ENCODE measurements around the gene NTHL1. TPM values are rescaled to one million over a fixed set of nuclear protein-coding genes. Genes with fewer than 3 reads are reported as not detected.

NTHL1 gene
- total and polyA plus RNA-seq, 2 experiments from 2014 or later = 51.3 to 61.3 TPM

DNA sequence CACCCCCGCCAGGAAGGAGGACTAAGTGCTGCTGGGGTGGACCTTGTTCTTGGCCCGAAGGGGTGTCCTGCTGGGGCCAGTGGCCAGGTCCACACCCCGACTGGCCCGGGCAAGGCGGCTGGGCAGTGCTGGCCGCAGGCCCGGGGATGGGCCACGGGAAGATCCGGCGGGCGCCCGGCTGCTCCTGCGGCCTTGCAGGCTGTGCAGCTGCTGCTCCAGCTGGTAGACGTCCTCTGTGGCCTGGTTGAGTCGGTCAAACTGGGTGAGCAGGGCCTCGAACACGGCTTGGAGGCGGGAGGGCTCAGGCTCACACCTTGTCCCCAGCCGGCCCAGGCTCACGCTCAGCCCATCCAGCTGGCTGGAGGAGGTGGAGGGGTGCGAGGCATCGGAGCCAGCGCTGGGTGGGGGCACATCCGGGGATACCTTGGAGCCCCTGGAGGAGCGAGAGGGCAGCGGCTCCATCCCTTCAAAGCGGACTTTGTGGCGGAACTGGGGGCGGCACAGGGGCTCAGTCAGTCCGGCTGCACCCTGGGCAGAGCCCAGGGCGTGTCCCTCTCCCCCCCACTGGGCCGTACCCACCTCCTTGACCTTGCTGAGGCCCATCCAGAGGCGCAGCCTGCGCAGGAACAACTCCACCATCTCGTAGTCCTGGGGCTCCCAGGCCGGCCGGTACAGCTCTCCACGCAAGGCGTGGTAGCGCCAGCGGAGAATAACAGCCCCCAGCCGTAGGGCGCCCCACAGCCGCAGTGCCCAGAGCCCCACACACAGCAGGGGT, 42.3 kb upstream of the NTHL1 start:
- no peak overlapping the region for H3K4me3 ChIP-seq
- H3K36me3 ChIP-seq = peaks cover 8% of the 10 kb centered on the region
- H3K27me3 ChIP-seq = no peaks in the 10 kb centered on the region
- no peak for DNase-seq (ENCODE audit: low read depth in 1 of 2, low spot score in 1 of 2)
- H3K4me1 ChIP-seq (ENCODE audit: low read depth) = peaks cover 10% of the 10 kb centered on the region
- H3K9me3 ChIP-seq (ENCODE audit: low read depth) = no peaks in the 10 kb centered on the region
- TF ChIP-seq, protein P1, sequence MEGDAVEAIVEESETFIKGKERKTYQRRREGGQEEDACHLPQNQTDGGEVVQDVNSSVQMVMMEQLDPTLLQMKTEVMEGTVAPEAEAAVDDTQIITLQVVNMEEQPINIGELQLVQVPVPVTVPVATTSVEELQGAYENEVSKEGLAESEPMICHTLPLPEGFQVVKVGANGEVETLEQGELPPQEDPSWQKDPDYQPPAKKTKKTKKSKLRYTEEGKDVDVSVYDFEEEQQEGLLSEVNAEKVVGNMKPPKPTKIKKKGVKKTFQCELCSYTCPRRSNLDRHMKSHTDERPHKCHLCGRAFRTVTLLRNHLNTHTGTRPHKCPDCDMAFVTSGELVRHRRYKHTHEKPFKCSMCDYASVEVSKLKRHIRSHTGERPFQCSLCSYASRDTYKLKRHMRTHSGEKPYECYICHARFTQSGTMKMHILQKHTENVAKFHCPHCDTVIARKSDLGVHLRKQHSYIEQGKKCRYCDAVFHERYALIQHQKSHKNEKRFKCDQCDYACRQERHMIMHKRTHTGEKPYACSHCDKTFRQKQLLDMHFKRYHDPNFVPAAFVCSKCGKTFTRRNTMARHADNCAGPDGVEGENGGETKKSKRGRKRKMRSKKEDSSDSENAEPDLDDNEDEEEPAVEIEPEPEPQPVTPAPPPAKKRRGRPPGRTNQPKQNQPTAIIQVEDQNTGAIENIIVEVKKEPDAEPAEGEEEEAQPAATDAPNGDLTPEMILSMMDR (IDR thresholded peaks at IDR 0.05; ENCODE audit: low read depth, low read length) = no peak
- no peak overlapping the region for H3K27ac ChIP-seq

DNA sequence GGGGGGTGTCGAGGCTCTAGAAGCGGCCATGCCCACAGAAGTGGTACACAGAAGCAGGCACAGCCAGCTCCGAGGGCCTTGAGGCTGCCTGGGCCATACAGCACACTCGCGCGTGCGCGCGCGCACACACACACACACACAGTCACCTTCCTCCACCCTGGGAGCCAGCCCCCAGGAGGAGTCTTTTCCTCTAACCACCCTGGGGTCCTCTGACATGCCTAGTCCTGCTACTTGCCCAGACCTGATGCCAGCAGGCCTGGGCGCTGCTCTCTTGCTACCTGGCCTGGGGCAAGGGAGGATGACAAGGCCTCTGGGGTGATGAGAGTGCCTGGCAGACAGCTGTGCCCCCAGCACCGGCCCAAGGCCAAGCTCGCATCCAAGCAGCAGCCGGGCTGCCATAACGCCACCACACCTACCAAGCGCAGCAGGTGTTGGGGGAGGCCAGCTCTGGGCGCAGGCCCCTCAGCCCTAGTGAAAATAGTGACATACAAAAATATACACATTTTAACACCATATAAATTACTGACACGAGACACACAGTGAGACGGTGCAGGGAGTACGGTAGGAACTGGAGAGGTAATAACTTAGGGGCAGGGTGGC, 41.2 kb upstream of the NTHL1 start:
- H3K4me1 ChIP-seq (ENCODE audit: low read depth) = peaks cover 10% of the 10 kb centered on the region
- no peak overlapping the region for H3K27ac ChIP-seq
- H3K4me3 ChIP-seq = no peak overlapping the region
- no peaks in the 10 kb centered on the region for H3K27me3 ChIP-seq
- peaks cover 10% of the 10 kb centered on the region for H3K36me3 ChIP-seq
- no peaks in the 10 kb centered on the region for H3K9me3 ChIP-seq (ENCODE audit: low read depth)
- no peak for DNase-seq (ENCODE audit: low read depth in 1 of 2, low spot score in 1 of 2)
- TF ChIP-seq, protein P1 (IDR thresholded peaks at IDR 0.05; ENCODE audit: low read depth, low read length) = no peak

DNA sequence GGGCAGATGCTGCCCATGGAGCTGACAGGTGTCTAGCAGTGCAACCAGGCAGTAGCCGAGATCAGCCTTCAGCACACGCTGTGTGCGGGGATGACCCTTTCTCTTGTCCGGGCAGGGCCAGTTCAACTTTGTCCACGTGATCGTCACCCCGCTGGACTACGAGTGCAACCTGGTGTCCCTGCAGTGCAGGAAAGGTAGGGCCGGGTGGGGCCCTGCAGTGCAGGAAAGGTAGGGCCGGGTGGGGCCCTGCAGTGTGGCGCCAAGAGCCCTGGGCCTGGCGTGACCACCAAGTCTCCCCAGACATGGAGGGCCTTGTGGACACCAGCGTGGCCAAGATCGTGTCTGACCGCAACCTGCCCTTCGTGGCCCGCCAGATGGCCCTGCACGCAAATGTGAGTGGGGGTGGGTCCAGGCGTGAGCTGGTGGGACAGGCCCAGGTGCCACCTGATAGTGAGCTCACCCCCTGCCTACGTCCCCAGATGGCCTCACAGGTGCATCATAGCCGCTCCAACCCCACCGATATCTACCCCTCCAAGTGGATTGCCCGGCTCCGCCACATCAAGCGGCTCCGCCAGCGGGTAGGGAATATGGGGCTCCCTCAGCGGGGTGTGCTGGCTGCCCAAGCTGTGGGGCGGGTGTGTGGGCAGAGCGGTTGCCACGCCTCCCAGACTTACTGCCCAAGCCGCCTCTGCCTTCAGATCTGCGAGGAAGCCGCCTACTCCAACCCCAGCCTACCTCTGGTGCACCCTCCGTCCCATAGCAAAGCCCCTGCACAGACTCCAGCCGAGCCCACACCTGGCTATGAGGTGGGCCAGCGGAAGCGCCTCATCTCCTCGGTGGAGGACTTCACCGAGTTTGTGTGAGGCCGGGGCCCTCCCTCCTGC, 40.4 kb upstream of the NTHL1 start:
- Histone ChIP-seq H3K9me3 (ENCODE audit: low read depth) (no peaks in the 10 kb centered on the region), H3K27me3 (no peaks in the 10 kb centered on the region), H3K27ac (no peak overlapping the region), H3K36me3 (peaks cover 12% of the 10 kb centered on the region), H3K4me3 (no peak overlapping the region), H3K4me1 (ENCODE audit: low read depth) (peaks cover 10% of the 10 kb centered on the region)
- no peak for DNase-seq (ENCODE audit: low read depth in 1 of 2, low spot score in 1 of 2)
- TF ChIP-seq, protein P1 (IDR thresholded peaks at IDR 0.05; ENCODE audit: low read depth, low read length) = no peak

DNA sequence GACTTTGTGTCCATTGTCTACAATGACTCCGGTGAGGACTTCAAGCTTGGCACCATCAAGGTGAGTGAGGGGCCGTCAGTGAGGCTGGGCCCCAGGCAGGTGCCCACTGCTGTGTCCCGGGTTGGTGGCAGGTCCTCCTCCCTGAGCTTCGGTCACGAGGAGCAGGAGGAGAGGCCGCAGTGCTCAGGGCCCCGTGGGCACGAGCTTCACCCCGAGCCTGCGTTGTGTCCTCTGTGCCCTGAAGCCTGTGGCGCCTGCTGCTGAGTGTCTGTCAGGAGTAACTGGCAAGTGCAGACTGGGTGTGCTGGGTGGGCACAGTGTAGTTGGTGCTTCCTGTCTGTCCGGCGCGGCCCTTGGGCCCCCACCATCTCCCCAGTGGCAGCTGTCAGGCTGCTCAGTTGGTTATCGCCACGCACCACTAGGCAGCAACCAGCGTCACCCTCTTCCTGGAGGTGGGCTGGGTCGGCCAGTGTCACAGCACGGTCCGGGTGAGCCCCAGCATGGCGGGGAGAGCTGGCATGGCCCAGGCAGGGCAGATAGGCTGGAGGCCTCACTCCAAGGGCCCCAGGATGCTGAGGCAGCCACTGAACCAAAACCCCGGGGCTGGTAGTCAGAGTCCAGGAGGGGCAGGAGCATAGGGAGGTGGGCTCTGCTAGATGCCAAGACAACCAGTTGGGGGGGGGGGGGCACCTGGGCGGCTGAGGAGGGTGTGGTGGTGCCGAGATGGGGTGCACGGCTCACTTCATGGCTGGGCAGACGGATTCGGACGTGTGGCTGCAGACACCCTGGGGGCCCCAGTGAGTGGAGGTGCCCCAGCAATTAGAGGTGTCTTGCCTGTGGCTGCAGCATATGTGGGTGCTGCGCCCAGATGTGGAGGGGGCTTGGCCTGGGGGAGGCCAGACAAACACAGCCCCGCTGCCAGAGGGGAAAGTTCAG, 39.4 kb upstream of the NTHL1 start:
- H3K4me3 ChIP-seq = no peak overlapping the region
- H3K9me3 ChIP-seq (ENCODE audit: low read depth) = no peaks in the 10 kb centered on the region
- no peak for DNase-seq (ENCODE audit: low read depth in 1 of 2, low spot score in 1 of 2)
- peaks cover 7% of the 10 kb centered on the region for H3K4me1 ChIP-seq (ENCODE audit: low read depth)
- TF ChIP-seq, protein P1 (IDR thresholded peaks at IDR 0.05; ENCODE audit: low read depth, low read length) = no peak
- peaks cover 15% of the 10 kb centered on the region for H3K36me3 ChIP-seq
- no peak overlapping the region for H3K27ac ChIP-seq
- no peaks in the 10 kb centered on the region for H3K27me3 ChIP-seq

Data from cardiac muscle cell (in vitro differentiated cells and primary cell).